ENCODE measurements around the gene KLHDC1. TPM values are rescaled to one million over a fixed set of nuclear protein-coding genes. Genes with fewer than 3 reads are reported as not detected.
"Not testable (repeated sequence)": the region's sequence is repeated elsewhere in the genome, so short reads cannot be mapped to it uniquely, and the experiment has no call there.

The KLHDC1 gene, protein sequence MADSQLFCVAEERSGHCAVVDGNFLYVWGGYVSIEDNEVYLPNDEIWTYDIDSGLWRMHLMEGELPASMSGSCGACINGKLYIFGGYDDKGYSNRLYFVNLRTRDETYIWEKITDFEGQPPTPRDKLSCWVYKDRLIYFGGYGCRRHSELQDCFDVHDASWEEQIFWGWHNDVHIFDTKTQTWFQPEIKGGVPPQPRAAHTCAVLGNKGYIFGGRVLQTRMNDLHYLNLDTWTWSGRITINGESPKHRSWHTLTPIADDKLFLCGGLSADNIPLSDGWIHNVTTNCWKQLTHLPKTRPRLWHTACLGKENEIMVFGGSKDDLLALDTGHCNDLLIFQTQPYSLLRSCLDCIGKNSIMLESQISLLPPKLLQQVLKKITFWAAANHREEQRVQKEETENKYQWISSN
- 8.4 TPM for total RNA-seq
- 2.3 TPM for polyA plus RNA-seq (ENCODE audit: insufficient read depth, low read depth, low replicate concordance)
- long read RNA-seq, donor 1, result 0 reads
- long read RNA-seq, donor 2, partial matches to known transcripts, result 0 of 1 reads
- long read RNA-seq, donor 2, other reads (novel, unspliced or antisense), result 0 of 1 reads
- long read RNA-seq, donor 3, partial matches to known transcripts, result 0 of 3 reads
- long read RNA-seq, donor 3, other reads (novel, unspliced or antisense), result 0 of 3 reads
- long read RNA-seq, donor 4, result 0 reads
- long read RNA-seq, donor 5, result 0 reads
- long read RNA-seq, donor 6, partial matches to known transcripts, result 0 of 1 reads
- long read RNA-seq, donor 6, other reads (novel, unspliced or antisense), result 0 of 1 reads
- long read RNA-seq, donor 7, partial matches to known transcripts, result 0 of 5 reads
- long read RNA-seq, donor 7, other reads (novel, unspliced or antisense), result 2 of 5 reads
- long read RNA-seq, donor 8, partial matches to known transcripts, result 71 of 71 reads
- long read RNA-seq, donor 8, other reads (novel, unspliced or antisense), result 0 of 71 reads
- long read RNA-seq, donor 9, partial matches to known transcripts, result 0 of 1 reads
- long read RNA-seq, donor 9, other reads (novel, unspliced or antisense), result 0 of 1 reads
- long read RNA-seq, donor 10, result 0 reads

- TF ChIP-seq, protein P1, sequence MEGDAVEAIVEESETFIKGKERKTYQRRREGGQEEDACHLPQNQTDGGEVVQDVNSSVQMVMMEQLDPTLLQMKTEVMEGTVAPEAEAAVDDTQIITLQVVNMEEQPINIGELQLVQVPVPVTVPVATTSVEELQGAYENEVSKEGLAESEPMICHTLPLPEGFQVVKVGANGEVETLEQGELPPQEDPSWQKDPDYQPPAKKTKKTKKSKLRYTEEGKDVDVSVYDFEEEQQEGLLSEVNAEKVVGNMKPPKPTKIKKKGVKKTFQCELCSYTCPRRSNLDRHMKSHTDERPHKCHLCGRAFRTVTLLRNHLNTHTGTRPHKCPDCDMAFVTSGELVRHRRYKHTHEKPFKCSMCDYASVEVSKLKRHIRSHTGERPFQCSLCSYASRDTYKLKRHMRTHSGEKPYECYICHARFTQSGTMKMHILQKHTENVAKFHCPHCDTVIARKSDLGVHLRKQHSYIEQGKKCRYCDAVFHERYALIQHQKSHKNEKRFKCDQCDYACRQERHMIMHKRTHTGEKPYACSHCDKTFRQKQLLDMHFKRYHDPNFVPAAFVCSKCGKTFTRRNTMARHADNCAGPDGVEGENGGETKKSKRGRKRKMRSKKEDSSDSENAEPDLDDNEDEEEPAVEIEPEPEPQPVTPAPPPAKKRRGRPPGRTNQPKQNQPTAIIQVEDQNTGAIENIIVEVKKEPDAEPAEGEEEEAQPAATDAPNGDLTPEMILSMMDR (IDR thresholded peaks at IDR 0.05; ENCODE audit: borderline replicate concordance, extremely low read depth, insufficient read depth), result no peak
- Histone ChIP-seq H3K27ac (ENCODE audit: low read depth in 2 of 2, low read length in 2 of 2) (peak within 1 kb of the TSS; percentile 97 to 98), H3K27me3 (ENCODE audit: control insufficient read depth, insufficient read depth, low read length) (no peaks in the 10 kb centered on the region), H3K36me3 (ENCODE audit: control insufficient read depth in 2 of 3, insufficient read depth in 3 of 3, low read length in 3 of 3) (no peaks in the 10 kb centered on the region), H3K4me1 (ENCODE audit: control insufficient read depth in 2 of 3, insufficient read depth in 2 of 3, low read depth in 1 of 3, low read length in 3 of 3) (peaks cover 2 to 5% (median 4%) of the 10 kb centered on the region in 3 donors), H3K9me3 (ENCODE audit: control insufficient read depth in 2 of 3, insufficient read depth in 1 of 3, low read length in 3 of 3) (no peaks in the 10 kb centered on the region), H3K9ac (ENCODE audit: low read length in 3 of 3) (peak within 1 kb of the TSS; percentile 75 to 89 (median 85)), H3K4me3 (ENCODE audit: low read length in 3 of 3) (peak within 1 kb of the TSS; percentile 81 to 88 (median 85))
- DNase-seq, result peak; percentile 84 to 96 (median 89)
- intact Hi-C loops (cut with DNase I), result no loop called here
- FAIRE-seq, result no peak
These were observed at the start of gene KLHDC1 for GRCh38 chr14:49692811-49693734. TSS of gene KLHDC1 (plus strand) at chr14:49693120. CDS start at chr14:49693195, 75 bp downstream.

GRCh38 chr14:49653508-49653907 lies 39.4 kb upstream of the KLHDC1 start:
- no peak for DNase-seq

DNA sequence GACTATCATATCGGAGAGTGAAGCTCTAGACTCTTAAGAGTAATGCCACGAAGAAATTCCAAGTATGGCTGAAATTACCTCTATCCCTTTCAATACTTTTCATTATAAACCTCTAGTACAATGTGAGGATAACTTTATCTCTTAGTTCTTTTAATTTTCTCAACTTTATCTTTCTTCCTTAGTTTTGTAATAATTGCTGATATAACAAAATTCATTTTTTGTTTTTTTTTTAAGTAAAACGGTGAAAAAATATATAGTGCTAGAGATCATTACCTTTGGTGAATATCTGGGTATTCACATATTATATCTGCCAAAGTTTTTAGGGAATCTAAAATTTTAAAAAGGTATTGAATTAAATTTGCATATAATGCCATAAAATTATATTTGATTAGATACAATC lies 38.4 kb upstream of the KLHDC1 start:
- Histone ChIP-seq H3K27ac (ENCODE audit: low read depth in 2 of 2, low read length in 2 of 2) (no peak overlapping the region), H3K4me3 (ENCODE audit: low read length in 3 of 3) (no peak overlapping the region), H3K27me3 (ENCODE audit: control insufficient read depth, insufficient read depth, low read length) (no peaks in the 10 kb centered on the region), H3K9me3 (ENCODE audit: control insufficient read depth in 2 of 3, insufficient read depth in 1 of 3, low read length in 3 of 3) (no peaks in the 10 kb centered on the region), H3K36me3 (ENCODE audit: control insufficient read depth in 2 of 3, insufficient read depth in 3 of 3, low read length in 3 of 3) (peaks cover 0 to 2% (median 0%) of the 10 kb centered on the region in 3 donors), H3K4me1 (ENCODE audit: control insufficient read depth in 2 of 3, insufficient read depth in 2 of 3, low read depth in 1 of 3, low read length in 3 of 3) (no peaks in the 10 kb centered on the region), H3K9ac (ENCODE audit: low read length in 3 of 3) (no peak overlapping the region)
- FAIRE-seq (peak; percentile 75), DNase-seq (no peak)
- TF ChIP-seq, protein P1 (IDR thresholded peaks at IDR 0.05; ENCODE audit: borderline replicate concordance, extremely low read depth, insufficient read depth), result no peak
- intact Hi-C loops (cut with DNase I), result no loop called here

More at GRCh38 chr14:49653508-49653907, 39.4 kb upstream of the KLHDC1 start:
- Histone ChIP-seq H3K27ac (ENCODE audit: low read depth in 2 of 2, low read length in 2 of 2) (no peak overlapping the region), H3K27me3 (ENCODE audit: control insufficient read depth, insufficient read depth, low read length) (no peaks in the 10 kb centered on the region), H3K9me3 (ENCODE audit: control insufficient read depth in 2 of 3, insufficient read depth in 1 of 3, low read length in 3 of 3) (no peaks in the 10 kb centered on the region), H3K9ac (ENCODE audit: low read length in 3 of 3) (no peak overlapping the region), H3K4me1 (ENCODE audit: control insufficient read depth in 2 of 3, insufficient read depth in 2 of 3, low read depth in 1 of 3, low read length in 3 of 3) (no peaks in the 10 kb centered on the region), H3K36me3 (ENCODE audit: control insufficient read depth in 2 of 3, insufficient read depth in 3 of 3, low read length in 3 of 3) (peaks cover 0 to 2% (median 0%) of the 10 kb centered on the region in 3 donors), H3K4me3 (ENCODE audit: low read length in 3 of 3) (no peak overlapping the region)
- TF ChIP-seq, protein P1 (IDR thresholded peaks at IDR 0.05; ENCODE audit: borderline replicate concordance, extremely low read depth, insufficient read depth), result no peak
- intact Hi-C loops (cut with DNase I), result no loop called here
- peak; percentile 8 for FAIRE-seq

DNA sequence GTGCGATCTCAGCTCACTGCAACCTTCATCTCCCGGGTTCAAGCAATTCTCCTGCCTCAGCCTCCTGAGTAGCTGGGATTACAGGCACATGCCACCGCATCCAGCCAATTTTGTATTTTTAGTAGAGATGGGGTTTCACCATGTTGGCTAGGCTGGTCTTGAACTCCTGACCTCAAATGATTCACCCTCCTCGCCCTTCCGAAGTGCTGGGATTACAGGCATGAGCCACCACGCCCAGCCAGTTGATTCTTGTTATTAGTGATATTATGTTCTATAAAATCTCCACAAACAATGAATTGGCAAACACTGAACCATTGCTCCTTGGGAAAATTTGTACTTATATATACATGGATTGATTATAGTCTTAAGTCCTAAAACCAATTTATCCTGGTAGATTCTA lies 35.4 kb upstream of the KLHDC1 start:
- H3K4me1 ChIP-seq (ENCODE audit: control insufficient read depth in 2 of 3, insufficient read depth in 2 of 3, low read depth in 1 of 3, low read length in 3 of 3); H3K27ac ChIP-seq (ENCODE audit: low read depth in 2 of 2, low read length in 2 of 2); intact Hi-C loops (cut with DNase I); H3K9me3 ChIP-seq (ENCODE audit: control insufficient read depth in 2 of 3, insufficient read depth in 1 of 3, low read length in 3 of 3); H3K27me3 ChIP-seq (ENCODE audit: control insufficient read depth, insufficient read depth, low read length); DNase-seq; H3K9ac ChIP-seq (ENCODE audit: low read length in 3 of 3); H3K36me3 ChIP-seq (ENCODE audit: control insufficient read depth in 2 of 3, insufficient read depth in 3 of 3, low read length in 3 of 3); H3K4me3 ChIP-seq (ENCODE audit: low read length in 3 of 3); FAIRE-seq: not testable (repeated sequence)

All from kidney (tissue), 22 donors.